Measurements from ENCODE around the gene AQP6. TPM values are rescaled to one million over a fixed set of nuclear protein-coding genes. Genes with fewer than 3 reads are reported as not detected.

The AQP6 gene
- total and polyA plus RNA-seq, 10 of the 15 experiments (the other 5 are each of a cell fraction or from before 2014, with no cell fraction given) = not detected

- no peak for ATAC-seq
- H3K4me1 ChIP-seq (ENCODE audit: control insufficient read depth, insufficient read depth, low read length) = no peaks in the 10 kb centered on the region
- POLR2A ChIA-PET = interaction anchor here (0.5 kb wide), 1 partner anchor 723 kb away, joined by 7 read pairs; no protein-coding TSS in a partner anchor
These were observed 30.9 kb upstream of the AQP6 start for GRCh38 chr12:49941556-49942511.

More at GRCh38 chr12:49941556-49942511, 30.9 kb upstream of the AQP6 start:
- no peak for DNase-seq (ENCODE audit: low read depth, low spot score)
- no peaks in the 10 kb centered on the region for H3K27me3 ChIP-seq (replicated peaks in 1 of 2; ENCODE audit: control insufficient read depth in 2 of 2, insufficient read depth in 2 of 2, low read length in 1 of 2)
- in situ Hi-C loops (cut with MboI) (no loop called here), intact Hi-C loops (cut with micrococcal nuclease; ENCODE audit: unreplicated experiment) (no loop called here)
- WGBS (ENCODE audit: insufficient coverage, insufficient replicate concordance, low lambda C conversion rate, missing lambda C conversion rate) = 29% methylated on average over 13 of the region's 13 CpGs
- no TSS peak for BruUV-seq (replicated peaks)
- no peak overlapping the region for H2AFZ ChIP-seq (ENCODE audit: control insufficient read depth, low read depth, low read length)
- H3K27ac ChIP-seq (ENCODE audit: control insufficient read depth, insufficient read depth) = no peak overlapping the region
- FAIRE-seq = no peak
- TF ChIP-seq SUPT20H (IDR thresholded peaks at IDR 0.05; ENCODE audit: borderline replicate concordance, control insufficient read depth, low read depth, low read length) (no peak), CTCF (IDR thresholded peaks at IDR 0.05 in 2 of 3, conservative IDR thresholded peaks at IDR 0.05 in 1 of 3; ENCODE audit: control insufficient read depth in 2 of 3, extremely low read depth in 1 of 3, insufficient read depth in 1 of 3, low read depth in 3 of 3, low read length in 3 of 3) (no peak), ZNF24 (IDR thresholded peaks at IDR 0.05) (no peak), NFIC (IDR thresholded peaks at IDR 0.05; ENCODE audit: low read depth, low read length) (no peak), MEF2B (IDR thresholded peaks at IDR 0.05; ENCODE audit: partially characterized antibody, poor library complexity, severe bottlenecking) (no peak), SRF (IDR thresholded peaks at IDR 0.05; ENCODE audit: low read depth in 2 of 2, low read length in 2 of 2) (no peak), ELK1 (IDR thresholded peaks at IDR 0.05; ENCODE audit: low read depth, low read length) (no peak), ZNF217 (IDR thresholded peaks at IDR 0.05) (no peak), MYC (IDR thresholded peaks at IDR 0.05; ENCODE audit: insufficient read depth, insufficient read length, insufficient replicate concordance, low read length, severe bottlenecking) (no peak), FOXK2 (IDR thresholded peaks at IDR 0.05) (no peak), TBL1XR1 (IDR thresholded peaks at IDR 0.05; ENCODE audit: low read depth, low read length) (no peak)
- no peaks in the 10 kb centered on the region for H3K79me2 ChIP-seq (ENCODE audit: control insufficient read depth, insufficient read depth, low read length)
- no peaks in the 10 kb centered on the region for H4K20me1 ChIP-seq (ENCODE audit: control insufficient read depth, insufficient read depth)
- no peaks in the 10 kb centered on the region for H3K9me3 ChIP-seq (replicated peaks; ENCODE audit: control insufficient read depth, insufficient read depth, low read length)
- CTCF ChIA-PET = interaction anchor here (1.0 to 2.0 kb wide), 4 partner anchors 10 to 74 kb away, joined by 3 to 8 read pairs (median 3); no protein-coding TSS in a partner anchor
- SMC1A ChIA-PET (ENCODE audit: uncharacterized antibody, unreplicated experiment) = no interaction called here
- no peak overlapping the region for H3K4me3 ChIP-seq
- no peak overlapping the region for H3K9ac ChIP-seq (ENCODE audit: control insufficient read depth, insufficient read depth, low read length)
- H3K36me3 ChIP-seq (ENCODE audit: control insufficient read depth in 2 of 2, insufficient read depth in 2 of 2, low read length in 1 of 2) = no peaks in the 10 kb centered on the region
- RAD21 ChIA-PET (ENCODE audit: unreplicated experiment) = no interaction called here
- no peak overlapping the region for H3K4me2 ChIP-seq (ENCODE audit: control insufficient read depth, insufficient read depth)
